Panc1 (cell line): ENCODE measurements around the gene MRPL41. TPM values are rescaled to one million over a fixed set of nuclear protein-coding genes. Genes with fewer than 3 reads are reported as not detected.

ENCODE experiments used
- ATAC-seq: fragments of 200-7000 bp; cut with Tn5 transposase; 2 replicates; pipeline ENCODE4 v1.9.1; 2020; ENCODE audit warnings: mild to moderate bottlenecking, moderate library complexity
- BruUV-seq: library from RNA; stranded (reverse); fragments of 400-500 nt; replicated peaks from 2 replicates; lab custom pipeline; 2021; lab: Mats Ljungman, UMichigan
- CTCF ChIA-PET: fragments of 300-600 bp; sonication (Branson Sonifier 250); formaldehyde crosslinking; loops from one replicate; lab custom pipeline; 2022; ENCODE audit warnings: antibody characterized with exemption; lab: Charles Lee
- POLR2A ChIA-PET: fragments of 300-600 bp; sonication (Branson Sonifier 250); formaldehyde crosslinking; loops from one replicate; lab custom pipeline; 2022; ENCODE audit warnings: antibody characterized with exemption; lab: Charles Lee
- DNase-seq: peaks from one replicate; pipeline ENCODE4 v3.0.0-alpha.2; 2010; ENCODE audit warnings: low read depth, low spot score
- H3K27ac ChIP-seq: 2 replicates; pipeline ENCODE4 v1.5.1; 2011; ENCODE audit warnings: mild to moderate bottlenecking, low read length, inconsistent platforms
- H3K27me3 ChIP-seq: fragments of 200-500 bp; sonication (Bioruptor generic); 2 replicates; pipeline ENCODE4 v1.6.0; 2014; ENCODE audit warnings: low read length, inconsistent platforms; ENCODE audit not compliant: control insufficient read depth, insufficient read depth
- H3K36me3 ChIP-seq: fragments of 200-500 bp; sonication (Bioruptor generic); 2 replicates; pipeline ENCODE4 v1.5.1; 2014; ENCODE audit warnings: inconsistent platforms, mild to moderate bottlenecking, low read length, moderate library complexity; ENCODE audit not compliant: control insufficient read depth, insufficient read depth
- H3K4me1 ChIP-seq: 2 replicates; pipeline ENCODE4 v1.5.1; 2011; ENCODE audit warnings: inconsistent platforms, mild to moderate bottlenecking, low read length, moderate library complexity; ENCODE audit not compliant: control insufficient read depth, insufficient read depth
- H3K4me3 ChIP-seq, 2 experiments: 2 replicates each; pipeline ENCODE4 v1.5.1; 2011 to 2012; ENCODE audit warnings: low read depth in 2 of 2, low read length in 2 of 2, mild to moderate bottlenecking in 2 of 2, inconsistent platforms in 1 of 2, moderate library complexity in 1 of 2
- H3K9me3 ChIP-seq: fragments of 200-500 bp; sonication (Bioruptor generic); 2 replicates; pipeline ENCODE4 v1.5.1; 2014; ENCODE audit warnings: low read depth, mild to moderate bottlenecking, inconsistent platforms, low read length, moderate library complexity; ENCODE audit not compliant: control insufficient read depth, insufficient read depth
- CTCF ChIP-seq: fragments of 450-650 bp; IDR thresholded peaks from 2 replicates; pipeline ENCODE4 v1.5.1; 2017; ENCODE audit warnings: mild to moderate bottlenecking
- POLR2AphosphoS5 ChIP-seq: IDR thresholded peaks from 2 replicates; pipeline ENCODE4 v1.6.1; 2012; ENCODE audit warnings: mild to moderate bottlenecking, low read depth, low read length, moderate library complexity
- REST ChIP-seq, 2 experiments: IDR thresholded peaks; 2 replicates each; pipeline ENCODE4 v1.6.1; 2011 to 2012; ENCODE audit warnings: low read depth in 2 of 2, control low read depth in 1 of 2, low read length in 1 of 2, mild to moderate bottlenecking in 1 of 2, moderate library complexity in 1 of 2; ENCODE audit not compliant: insufficient read depth in 1 of 2
- SIN3A ChIP-seq: IDR thresholded peaks from 2 replicates; pipeline ENCODE4 v1.6.1; 2012; ENCODE audit warnings: low read depth, mild to moderate bottlenecking, low read length, moderate library complexity, borderline replicate concordance; ENCODE audit not compliant: insufficient read depth
- TCF7L2 ChIP-seq: IDR thresholded peaks from 2 replicates; pipeline ENCODE4 v1.6.1; 2011; ENCODE audit warnings: mild to moderate bottlenecking, low read depth, low read length, inconsistent platforms
- in situ Hi-C: cut with HindIII; loops from 2 replicates; pipeline ENCODE4 v1.10.0; 2016; ENCODE audit warnings: low sequenced_read_pairs, low pct_unique_long_range_greater_than_20kb
- intact Hi-C: fragments of 100-400 bp; cut with micrococcal nuclease; formaldehyde crosslinking; loops from one replicate; pipeline ENCODE4 v1.10.0; 2022; ENCODE audit not compliant: unreplicated experiment
- total RNA-seq: library from RNA; stranded (reverse); gene quantifications from one replicate; pipeline ENCODE4 v1.2.1, GENCODE V29; 2021; ENCODE audit not compliant: unreplicated experiment

Gene MRPL41
- total RNA-seq, 1 experiment from 2014 or later, result 86.4 TPM

- CTCF ChIA-PET, result no interaction called here
- no peaks in the 10 kb centered on the region; the same call in 1 of the 2 replicates for H3K4me1 ChIP-seq
- no peaks in the 10 kb centered on the region for H3K36me3 ChIP-seq
- intact Hi-C loops (no loop called here), in situ Hi-C loops (no loop called here)
- no peak for TF ChIP-seq SIN3A
- TF ChIP-seq CTCF, result no peak
- no peak for TF ChIP-seq POLR2AphosphoS5
- TF ChIP-seq TCF7L2, result no peak
- no peak for TF ChIP-seq REST (IDR thresholded peaks at IDR 0.05; ENCODE audit: insufficient read depth in 1 of 2, low read depth in 2 of 2, low read length in 1 of 2)
- DNase-seq (no peak), ATAC-seq (peak; percentile 36; the same call in 1 of the 2 replicates)
- no peak overlapping the region for H3K27ac ChIP-seq
- POLR2A ChIA-PET, result no interaction called here
- H3K9me3 ChIP-seq, result no peaks in the 10 kb centered on the region
- H3K27me3 ChIP-seq, result no peaks in the 10 kb centered on the region
- BruUV-seq, result no TSS peak
- no peak overlapping the region for H3K4me3 ChIP-seq
Measured at GRCh38 chr9:137506274-137506673, 45.4 kb upstream of the MRPL41 start.

- BruUV-seq, result no TSS peak
- no peak for ATAC-seq
- intact Hi-C loops, result no loop called here
Measured at GRCh38 chr9:137506702-137507171, 44.9 kb upstream of the MRPL41 start.

More at GRCh38 chr9:137506702-137507171, 44.9 kb upstream of the MRPL41 start:
- no peaks in the 10 kb centered on the region for H3K27me3 ChIP-seq
- no peaks in the 10 kb centered on the region; the same call in 1 of the 2 replicates for H3K4me1 ChIP-seq
- H3K27ac ChIP-seq, result no peak overlapping the region
- H3K9me3 ChIP-seq, result no peaks in the 10 kb centered on the region
- in situ Hi-C loops, result no loop called here
- no peaks in the 10 kb centered on the region for H3K36me3 ChIP-seq
- no peak for DNase-seq
- TF ChIP-seq POLR2AphosphoS5, result no peak
- TF ChIP-seq CTCF, result no peak
- no peak for TF ChIP-seq TCF7L2
- no peak for TF ChIP-seq SIN3A
- no peak for TF ChIP-seq REST (IDR thresholded peaks at IDR 0.05; ENCODE audit: insufficient read depth in 1 of 2, low read depth in 2 of 2, low read length in 1 of 2)
- H3K4me3 ChIP-seq, result no peak overlapping the region
- POLR2A ChIA-PET, result no interaction called here
- CTCF ChIA-PET, result no interaction called here
